K562 (cell line): ENCODE data around the gene UQCRHL. TPM values are rescaled to one million over a fixed set of nuclear protein-coding genes. Genes with fewer than 3 reads are reported as not detected.

Experiments used
- ATAC-seq: fragments of 200-7000 bp; cut with Tn5 transposase; 3 replicates; pipeline ENCODE4 v1.9.1; 2020; ENCODE audit warnings: moderate library complexity
- BruUV-seq: library from RNA; stranded (reverse); fragments of 400-500 nt; replicated peaks from 2 replicates; lab custom pipeline; 2021; lab: Mats Ljungman, UMichigan
- CTCF ChIA-PET: fragments of 300-600 bp; formaldehyde crosslinking; extraction: SDS; loops from one replicate; lab custom pipeline; 2021; ENCODE audit warnings: low intra/inter-chr PET ratio; lab: Yijun Ruan, JAX
- POLR2A ChIA-PET: fragments of 300-600, 350-650 bp; sonication (Branson Sonifier 250); formaldehyde crosslinking; extraction: SDS; loops from one replicate; lab custom pipeline; 2021; ENCODE audit warnings: antibody characterized with exemption, inconsistent platforms; lab: Yijun Ruan, JAX
- DNase-seq, 4 experiments: peaks; one replicate each; pipeline versions ENCODE4 v3.0.0 to v3.0.0-alpha.2; 2011 to 2018; ENCODE audit warnings: low spot score in 3 of 4, mixed read lengths in 3 of 4; ENCODE audit errors: extremely low read depth in 1 of 4
- FAIRE-seq: peaks from 2 replicates; lab custom pipeline; 2011; peaks lifted over from hg19 to GRCh38; lab: Jason Lieb, UNC
- H2AFZ ChIP-seq: 2 replicates; pipeline ENCODE4 v1.6.0; 2011; ENCODE audit warnings: low read depth, low read length, control low read depth, inconsistent platforms
- H3K27ac ChIP-seq: fragments of 200-600 bp; 3 replicates; pipeline ENCODE4 v1.8.0; 2011; ENCODE audit warnings: low read depth, mild to moderate bottlenecking, control low read depth, inconsistent platforms, low read length, moderate library complexity, mixed read lengths; ENCODE audit errors: extremely low read depth
- H3K27me3 ChIP-seq, 2 experiments: fragments of 300-600 bp in 1 of 2; 2 replicates in 1 of 2; 3 replicates in 1 of 2; pipeline versions ENCODE4 v1.6.0 to v1.8.0; 2011; ENCODE audit warnings: inconsistent platforms in 2 of 2, low read length in 2 of 2, mild to moderate bottlenecking in 1 of 2, mixed read lengths in 1 of 2, moderate library complexity in 1 of 2; ENCODE audit not compliant: control insufficient read depth in 2 of 2, insufficient read depth in 2 of 2
- H3K36me3 ChIP-seq: fragments of 300-600 bp; 3 replicates; pipeline ENCODE4 v1.8.0; 2011; ENCODE audit warnings: mild to moderate bottlenecking, low read length, inconsistent platforms; ENCODE audit not compliant: control insufficient read depth, insufficient read depth
- H3K4me1 ChIP-seq, 2 experiments: fragments of 200-600 bp in 1 of 2; replicated peaks in 1 of 2; 2 replicates in 1 of 2; 3 replicates in 1 of 2; pipeline versions ENCODE4 v1.5.1 to v1.8.0; 2011; ENCODE audit warnings: inconsistent platforms in 2 of 2, low read length in 2 of 2, mild to moderate bottlenecking in 1 of 2, mixed read lengths in 1 of 2, moderate library complexity in 1 of 2; ENCODE audit not compliant: control insufficient read depth in 2 of 2, insufficient read depth in 2 of 2
- H3K4me2 ChIP-seq: 2 replicates; pipeline ENCODE4 v1.6.1; 2011; ENCODE audit warnings: low read length, control low read depth, inconsistent platforms, mixed read lengths; ENCODE audit not compliant: insufficient read depth
- H3K4me3 ChIP-seq: fragments of 200-600 bp; sonication (generic), shearing (Covaris generic); 2 replicates; pipeline ENCODE4 v1.5.1; 2016; ENCODE audit warnings: control low read depth, inconsistent platforms
- H3K79me2 ChIP-seq: fragments of 200-600 bp; 3 replicates; pipeline ENCODE4 v1.8.0; 2011; ENCODE audit warnings: low read length, inconsistent platforms; ENCODE audit not compliant: control insufficient read depth, insufficient read depth
- H3K9ac ChIP-seq, 2 experiments: 2 replicates each; pipeline versions ENCODE4 v1.6.0 to v1.6.1; 2011; ENCODE audit warnings: low read depth in 2 of 2, low read length in 2 of 2, control low read depth in 1 of 2, inconsistent platforms in 1 of 2, mild to moderate bottlenecking in 1 of 2, mixed read lengths in 1 of 2; ENCODE audit not compliant: insufficient read depth in 1 of 2
- H3K9me1 ChIP-seq: one replicate; pipeline ENCODE4 v1.6.0; 2011; ENCODE audit warnings: inconsistent platforms, mild to moderate bottlenecking, low read length, moderate library complexity; ENCODE audit not compliant: control insufficient read depth, insufficient read depth
- H3K9me3 ChIP-seq: replicated peaks from 2 replicates; pipeline ENCODE4 v1.5.1; 2011; ENCODE audit warnings: low read depth, low read length, inconsistent platforms; ENCODE audit not compliant: control insufficient read depth, insufficient read depth
- H4K20me1 ChIP-seq: replicated peaks from 2 replicates; pipeline ENCODE4 v1.6.1; 2011; ENCODE audit warnings: low read length, inconsistent platforms, mixed read lengths; ENCODE audit not compliant: control insufficient read depth, insufficient read depth
- CEBPG ChIP-seq, 3 experiments: fragments of 200-800 bp in 1 of 3; sonication (Bioruptor generic) in 1 of 3; sonication (generic) in 1 of 3; formaldehyde crosslinking in 1 of 3; IDR thresholded peaks in 2 of 3; conservative IDR thresholded peaks in 1 of 3; 2 replicates each; pipeline versions ENCODE4 v1.6.1 to v1.8.0; 2016 to 2022; ENCODE audit warnings: missing compliant biosample characterization in 2 of 3, missing genetic modification characterization in 2 of 3, mild to moderate bottlenecking in 1 of 3, missing genetic modification reagents in 1 of 3
- MAX ChIP-seq: sonication (generic); formaldehyde crosslinking; IDR thresholded peaks from 2 replicates; pipeline ENCODE4 v1.9.0; 2022; ENCODE audit warnings: mild to moderate bottlenecking, missing genetic modification reagents
- MEIS2 ChIP-seq: fragments of 450-650 bp; IDR thresholded peaks from 2 replicates; pipeline ENCODE4 v1.6.1; 2014; ENCODE audit warnings: mild to moderate bottlenecking; ENCODE audit not compliant: partially characterized antibody
- NR2C2 ChIP-seq, 2 experiments: fragments of 200-800 bp in 1 of 2; sonication (Bioruptor generic) in 1 of 2; sonication (generic) in 1 of 2; formaldehyde crosslinking in 1 of 2; IDR thresholded peaks; 2 replicates each; pipeline versions ENCODE4 v1.6.1 to v1.8.0; 2016 to 2022; ENCODE audit warnings: mild to moderate bottlenecking in 1 of 2, missing compliant biosample characterization in 1 of 2, missing genetic modification characterization in 1 of 2, missing genetic modification reagents in 1 of 2
- PHB ChIP-seq: fragments of 250-450 bp; sonication (Bioruptor Pico); IDR thresholded peaks from 2 replicates; pipeline ENCODE4 v1.5.0; 2021
- ZFP1 ChIP-seq: fragments of 450-650 bp; formaldehyde crosslinking; IDR thresholded peaks from 2 replicates; pipeline ENCODE4 v1.4.0; 2020; ENCODE audit warnings: mild to moderate bottlenecking, mixed read lengths
- ZNF77 ChIP-seq: fragments of 250-450 bp; sonication (Bioruptor Pico); IDR thresholded peaks from 2 replicates; pipeline ENCODE4 v1.5.0; 2020
- WGBS: fragments of 100-300 bp; shearing (Covaris generic); methylation state at CpG from one replicate; pipeline ENCODE4 v1.1.6; 2016; ENCODE audit warnings: low coverage, mixed read lengths; ENCODE audit not compliant: insufficient coverage; ENCODE audit errors: missing lambda C conversion rate; 5-methylcytosine and 5-hydroxymethylcytosine counted together
- in situ Hi-C: fragments of 300-500 bp; cut with MboI; formaldehyde crosslinking; loops from 4 replicates; pipeline ENCODE4 v1.15.0; 2018; ENCODE audit warnings: inconsistent platforms, mixed read lengths
- intact Hi-C: fragments of 100-400 bp; cut with micrococcal nuclease; formaldehyde crosslinking; loops from 2 replicates; pipeline ENCODE4 v1.14.2; 2022
- polyA plus RNA-seq, 8 experiments: library from polyadenylated mRNA; depleted of rRNA in 4 of 8; stranded (reverse) in 5 of 8; unstranded in 3 of 8; fragments of >200 nt; fragmentation: Nextera tagmentation in 2 of 8; fragmentation: Illumina TruSeq in 1 of 8; extraction: Ambion mirVana in 2 of 8; extraction: Trizol in 1 of 8; gene quantifications; 2 replicates each; pipeline versions ENCODE4 v1.2.1 to v1.2.3, GENCODE V29; 2011 to 2014; ENCODE audit warnings: inconsistent platforms in 1 of 8, missing spikeins in 1 of 8
- total RNA-seq, 7 experiments: library from RNA; depleted of rRNA in 6 of 7; stranded (reverse); fragments of >200 nt in 6 of 7; fragmentation: Illumina TruSeq in 2 of 7; extraction: Trizol in 2 of 7; gene quantifications; 2 replicates each; pipeline versions ENCODE4 v1.2.1 to v1.2.3, GENCODE V29; 2011 to 2021; ENCODE audit warnings: low replicate concordance in 1 of 7
- TF ChIP-seq, protein P1 (sequence below): fragments of 450-650 bp; formaldehyde crosslinking; IDR thresholded peaks from 2 replicates; pipeline ENCODE4 v1.4.0; 2020; ENCODE audit warnings: mild to moderate bottlenecking, moderate library complexity
- TF ChIP-seq, protein P2 (sequence below): sonication (generic); formaldehyde crosslinking; IDR thresholded peaks from 2 replicates; pipeline ENCODE4 v1.8.0; 2022; ENCODE audit warnings: missing genetic modification reagents, mild to moderate bottlenecking, borderline replicate concordance

Gene UQCRHL
- total and polyA plus RNA-seq, 9 of the 15 experiments (the other 6 are each of a cell fraction or from before 2014, with no cell fraction given): 5.1 to 41.3 (median 21.8) TPM

DNA sequence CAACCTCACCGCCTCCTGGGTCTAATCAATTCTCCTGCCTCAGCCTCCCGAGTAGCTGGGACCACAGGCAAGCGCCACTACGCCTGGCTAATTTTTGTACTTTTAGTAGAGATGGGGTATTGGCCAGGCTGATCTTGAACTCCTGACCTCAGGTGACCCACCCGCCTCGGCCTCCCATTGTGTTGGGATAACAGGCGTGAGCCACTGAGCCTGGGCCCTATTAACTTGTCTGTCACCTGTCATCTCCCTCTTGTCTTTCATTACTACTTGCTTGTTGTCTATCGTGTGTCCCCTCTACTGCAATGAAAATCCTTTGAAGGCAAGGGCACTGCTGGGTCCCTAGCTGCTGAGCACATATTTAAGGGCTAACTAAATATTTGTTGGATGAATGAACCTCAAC is 3.4 kb downstream of the UQCRHL start:
- no peaks in the 10 kb centered on the region for H3K36me3 ChIP-seq
- H3K9ac ChIP-seq: no peak overlapping the region
- no peak overlapping the region for H3K4me3 ChIP-seq
- no peak overlapping the region for H3K4me2 ChIP-seq
- no peak for TF ChIP-seq ZFP1 (CRISPR knock-in tag)
- TF ChIP-seq ZNF77 (CRISPR knock-in tag): no peak
- 0 out of 2 replicates have a peak, but pooled peaks have one; percentile 0 for TF ChIP-seq CEBPG (CRISPR knock-in tag; IDR thresholded peaks at IDR 0.05)
- no peak for TF ChIP-seq CEBPG (tag; conservative IDR thresholded peaks at IDR 0.05 in 1 of 2, IDR thresholded peaks at IDR 0.05 in 1 of 2)
- TF ChIP-seq, protein P1, sequence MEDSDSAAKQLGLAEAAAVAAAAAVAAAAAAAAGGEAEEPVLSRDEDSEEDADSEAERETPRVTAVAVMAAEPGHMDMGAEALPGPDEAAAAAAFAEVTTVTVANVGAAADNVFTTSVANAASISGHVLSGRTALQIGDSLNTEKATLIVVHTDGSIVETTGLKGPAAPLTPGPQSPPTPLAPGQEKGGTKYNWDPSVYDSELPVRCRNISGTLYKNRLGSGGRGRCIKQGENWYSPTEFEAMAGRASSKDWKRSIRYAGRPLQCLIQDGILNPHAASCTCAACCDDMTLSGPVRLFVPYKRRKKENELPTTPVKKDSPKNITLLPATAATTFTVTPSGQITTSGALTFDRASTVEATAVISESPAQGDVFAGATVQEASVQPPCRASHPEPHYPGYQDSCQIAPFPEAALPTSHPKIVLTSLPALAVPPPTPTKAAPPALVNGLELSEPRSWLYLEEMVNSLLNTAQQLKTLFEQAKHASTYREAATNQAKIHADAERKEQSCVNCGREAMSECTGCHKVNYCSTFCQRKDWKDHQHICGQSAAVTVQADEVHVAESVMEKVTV (CRISPR knock-in tag): no peak
- TF ChIP-seq, protein P2, sequence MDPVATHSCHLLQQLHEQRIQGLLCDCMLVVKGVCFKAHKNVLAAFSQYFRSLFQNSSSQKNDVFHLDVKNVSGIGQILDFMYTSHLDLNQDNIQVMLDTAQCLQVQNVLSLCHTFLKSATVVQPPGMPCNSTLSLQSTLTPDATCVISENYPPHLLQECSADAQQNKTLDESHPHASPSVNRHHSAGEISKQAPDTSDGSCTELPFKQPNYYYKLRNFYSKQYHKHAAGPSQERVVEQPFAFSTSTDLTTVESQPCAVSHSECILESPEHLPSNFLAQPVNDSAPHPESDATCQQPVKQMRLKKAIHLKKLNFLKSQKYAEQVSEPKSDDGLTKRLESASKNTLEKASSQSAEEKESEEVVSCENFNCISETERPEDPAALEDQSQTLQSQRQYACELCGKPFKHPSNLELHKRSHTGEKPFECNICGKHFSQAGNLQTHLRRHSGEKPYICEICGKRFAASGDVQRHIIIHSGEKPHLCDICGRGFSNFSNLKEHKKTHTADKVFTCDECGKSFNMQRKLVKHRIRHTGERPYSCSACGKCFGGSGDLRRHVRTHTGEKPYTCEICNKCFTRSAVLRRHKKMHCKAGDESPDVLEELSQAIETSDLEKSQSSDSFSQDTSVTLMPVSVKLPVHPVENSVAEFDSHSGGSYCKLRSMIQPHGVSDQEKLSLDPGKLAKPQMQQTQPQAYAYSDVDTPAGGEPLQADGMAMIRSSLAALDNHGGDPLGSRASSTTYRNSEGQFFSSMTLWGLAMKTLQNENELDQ (CRISPR knock-in tag): no peak
- TF ChIP-seq NR2C2 (CRISPR knock-in tag; IDR thresholded peaks at IDR 0.05): no peak
- no peak for TF ChIP-seq NR2C2 (tag; IDR thresholded peaks at IDR 0.05)
- 0 out of 2 replicates have a peak, but pooled peaks have one; percentile 2 for TF ChIP-seq MAX
- TF ChIP-seq PHB (CRISPR knock-in tag): no peak
- TF ChIP-seq MEIS2: peak; percentile 24
- peaks cover 21 to 24% of the 10 kb centered on the region in 2 experiments for H3K4me1 ChIP-seq
- no peak overlapping the region for H2AFZ ChIP-seq
- no peaks in the 10 kb centered on the region for H3K27me3 ChIP-seq
- no peak for FAIRE-seq
- ChIA-PET POLR2A (interaction anchor here (1.1 to 1.8 kb wide), 4 partner anchors 12 to 82 kb away, joined by 3 to 4 read pairs (median 4); no protein-coding TSS in a partner anchor), CTCF (interaction anchor here (1.2 kb wide), 1 partner anchor 148 kb away, joined by 6 read pairs; no protein-coding TSS in a partner anchor)
- H4K20me1 ChIP-seq: no peaks in the 10 kb centered on the region
- H3K79me2 ChIP-seq: no peaks in the 10 kb centered on the region
- no peak for DNase-seq
- intact Hi-C loops (no loop called here), in situ Hi-C loops (no loop called here)
- WGBS: 55% methylated on average over 8 of the region's 8 CpGs
- H3K9me1 ChIP-seq: no peaks in the 10 kb centered on the region
- H3K9me3 ChIP-seq: no peaks in the 10 kb centered on the region
- ATAC-seq: no peak
- no peak overlapping the region for H3K27ac ChIP-seq
- BruUV-seq: no TSS peak
